HuH-7.5 (cell line): ENCODE data around the gene COX4I1.
"Not testable (repeated sequence)": the region's sequence is repeated elsewhere in the genome, so short reads cannot be mapped to it uniquely, and the experiment has no call there.

Source experiments
- DNase-seq: peaks from one replicate; pipeline ENCODE4 v3.0.0; 2011; ENCODE audit warnings: low spot score

COX4I1 gene

DNA sequence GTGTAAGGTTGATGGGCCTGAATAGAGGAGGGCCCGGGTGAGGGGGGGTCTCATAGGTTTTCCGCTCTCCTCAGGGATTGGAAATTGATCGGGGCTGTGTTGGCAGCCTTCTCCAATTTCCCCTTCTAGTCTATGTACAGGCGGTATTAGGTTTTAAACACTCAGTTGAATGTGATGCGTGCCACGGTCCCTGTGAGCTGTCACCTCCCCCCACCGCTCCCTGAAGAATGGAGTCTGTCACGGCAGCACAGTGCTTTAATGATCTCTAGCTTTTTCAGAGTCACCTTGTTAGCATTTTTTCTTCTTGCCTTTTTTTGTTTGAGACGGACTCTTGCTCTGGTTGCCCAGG lies 800 bp downstream of the COX4I1 start:
- DNase-seq = no peak

DNA sequence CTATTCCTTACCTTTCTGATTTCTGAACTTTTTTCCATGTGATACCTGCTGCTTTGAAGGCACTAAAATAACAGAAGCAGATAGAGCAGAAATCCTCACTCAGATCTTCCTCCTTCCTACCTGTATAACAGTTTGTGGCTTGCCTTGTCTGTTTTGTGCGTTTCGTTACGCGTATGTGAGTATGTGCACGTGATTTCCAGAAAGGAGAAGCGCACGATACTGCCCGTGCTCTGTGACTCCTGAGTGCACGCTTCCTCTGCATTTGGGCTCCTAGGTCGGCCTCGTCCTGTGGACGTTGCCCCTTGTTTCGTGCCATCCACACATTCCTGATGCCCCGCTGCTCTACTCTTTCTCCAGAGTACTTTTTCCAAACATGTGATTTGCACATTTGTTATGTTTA lies 4.1 kb downstream of the COX4I1 start:
- DNase-seq = no peak

DNA sequence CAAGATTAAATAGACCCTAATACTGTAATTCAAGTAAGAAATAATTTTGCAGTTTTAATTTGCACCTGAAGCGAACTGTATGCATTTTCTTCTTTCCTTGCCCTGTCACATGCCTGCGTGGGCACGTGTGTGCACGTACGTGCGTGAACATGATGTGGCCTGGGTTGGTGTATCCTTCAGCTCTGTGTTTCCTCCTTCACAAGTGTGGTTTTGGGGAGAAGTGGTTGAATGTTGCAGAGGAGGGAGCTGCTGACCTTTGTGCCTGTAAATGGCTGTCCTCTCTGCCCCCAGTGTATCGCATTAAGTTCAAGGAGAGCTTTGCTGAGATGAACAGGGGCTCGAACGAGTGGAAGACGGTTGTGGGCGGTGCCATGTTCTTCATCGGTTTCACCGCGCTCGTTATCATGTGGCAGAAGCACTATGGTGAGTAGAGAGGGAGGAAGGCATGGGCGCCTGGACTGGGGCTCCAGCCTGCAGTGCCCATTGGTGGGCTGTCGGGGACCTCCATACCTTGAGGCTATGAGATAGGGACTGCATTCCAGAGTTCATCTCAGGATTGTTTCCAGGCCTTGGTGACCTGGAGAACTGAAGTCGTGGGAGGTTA lies 6.0 kb downstream of the COX4I1 start:
- no peak for DNase-seq

DNA sequence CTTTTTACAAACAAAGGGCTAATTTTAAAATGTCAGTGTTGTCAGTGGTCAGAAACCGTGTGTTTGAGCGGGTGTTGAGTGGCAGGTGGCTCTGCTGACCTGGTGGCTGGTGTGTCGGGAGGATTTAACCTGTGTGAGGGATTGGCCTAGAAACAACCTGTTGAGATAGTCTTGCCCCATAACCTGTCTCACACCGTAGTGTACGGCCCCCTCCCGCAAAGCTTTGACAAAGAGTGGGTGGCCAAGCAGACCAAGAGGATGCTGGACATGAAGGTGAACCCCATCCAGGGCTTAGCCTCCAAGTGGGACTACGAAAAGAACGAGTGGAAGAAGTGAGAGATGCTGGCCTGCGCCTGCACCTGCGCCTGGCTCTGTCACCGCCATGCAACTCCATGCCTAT lies 7.0 kb downstream of the COX4I1 start:
- DNase-seq = no peak

DNA sequence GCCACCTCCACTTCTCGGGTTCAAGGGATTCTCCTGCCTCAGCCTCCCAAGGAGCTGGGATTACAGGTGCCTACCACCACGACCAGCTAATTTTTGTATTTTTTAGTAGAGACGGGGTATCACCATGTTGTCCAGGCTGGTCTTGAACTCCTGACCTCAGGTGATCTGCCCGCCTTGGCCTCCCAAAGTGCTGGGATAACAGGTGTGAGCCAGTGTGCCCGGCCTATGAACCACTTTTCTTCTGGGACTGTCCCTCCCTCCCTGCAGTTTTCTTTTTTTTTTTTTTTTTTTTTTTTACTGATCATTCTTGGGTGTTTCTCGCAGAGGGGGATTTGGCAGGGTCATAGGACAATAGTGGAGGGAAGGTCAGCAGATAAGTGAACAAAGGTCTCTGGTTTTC lies 7.8 kb downstream of the COX4I1 start:
- not testable (repeated sequence) for DNase-seq

DNA sequence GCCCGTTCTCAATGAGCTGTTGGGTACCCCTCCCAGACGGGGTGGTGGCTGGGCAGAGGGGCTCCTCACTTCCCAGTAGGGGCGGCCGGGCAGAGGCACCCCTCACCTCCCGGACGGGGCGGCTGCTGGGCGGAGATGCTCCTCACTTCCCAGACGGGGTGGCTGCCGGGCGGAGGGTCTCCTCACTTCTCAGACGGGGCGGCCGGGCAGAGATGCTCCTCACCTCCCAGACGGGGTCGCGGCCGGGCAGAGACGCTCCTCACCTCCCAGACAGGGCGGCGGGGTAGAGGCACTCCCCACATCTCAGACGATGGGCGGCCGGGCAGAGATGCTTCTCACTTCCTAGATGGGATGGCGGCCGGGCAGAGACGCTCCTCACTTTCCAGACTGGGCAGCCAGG lies 8.6 kb downstream of the COX4I1 start:
- not testable (repeated sequence) for DNase-seq

DNA sequence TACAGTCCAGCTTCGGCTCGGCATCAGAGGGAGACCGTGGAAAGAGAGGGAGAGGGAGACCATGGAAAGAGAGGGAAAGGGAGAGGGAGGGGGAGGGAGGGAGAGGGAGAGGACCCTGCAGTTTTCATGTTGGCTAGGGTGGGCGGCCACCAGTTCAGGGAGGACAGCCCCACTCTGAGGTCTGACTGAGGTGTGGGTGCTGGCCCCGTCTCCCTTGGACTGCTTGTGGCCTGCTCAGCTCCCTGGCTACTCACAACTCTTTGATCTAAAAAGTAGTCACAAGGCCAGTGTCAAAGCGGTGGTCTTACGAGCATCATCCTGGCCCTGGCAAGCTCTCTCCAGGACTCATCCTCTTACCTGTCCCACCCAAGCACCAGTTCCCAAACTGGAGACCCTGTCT lies 9.4 kb downstream of the COX4I1 start:
- no peak for DNase-seq

DNA sequence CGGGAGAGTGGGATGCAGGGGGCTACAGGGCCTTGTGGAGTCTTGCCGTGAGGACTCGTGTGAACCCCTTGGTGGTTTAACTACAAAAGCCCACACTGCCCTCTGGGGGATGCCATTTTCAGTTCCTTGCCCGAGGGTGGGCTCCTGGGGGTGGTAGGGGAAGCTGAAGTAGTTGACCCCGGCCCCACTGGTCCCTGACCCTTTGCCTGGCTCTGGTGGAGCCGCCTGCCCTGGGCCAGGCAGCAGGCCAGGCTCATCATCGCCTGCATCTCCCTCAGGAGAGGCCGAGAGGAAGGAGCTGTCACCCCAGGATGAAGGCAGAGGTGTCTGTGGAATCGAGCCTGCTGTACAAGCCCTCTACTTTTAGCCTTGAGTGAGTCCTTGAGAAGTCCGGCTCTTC lies 10.2 kb downstream of the COX4I1 start:
- no peak for DNase-seq

DNA sequence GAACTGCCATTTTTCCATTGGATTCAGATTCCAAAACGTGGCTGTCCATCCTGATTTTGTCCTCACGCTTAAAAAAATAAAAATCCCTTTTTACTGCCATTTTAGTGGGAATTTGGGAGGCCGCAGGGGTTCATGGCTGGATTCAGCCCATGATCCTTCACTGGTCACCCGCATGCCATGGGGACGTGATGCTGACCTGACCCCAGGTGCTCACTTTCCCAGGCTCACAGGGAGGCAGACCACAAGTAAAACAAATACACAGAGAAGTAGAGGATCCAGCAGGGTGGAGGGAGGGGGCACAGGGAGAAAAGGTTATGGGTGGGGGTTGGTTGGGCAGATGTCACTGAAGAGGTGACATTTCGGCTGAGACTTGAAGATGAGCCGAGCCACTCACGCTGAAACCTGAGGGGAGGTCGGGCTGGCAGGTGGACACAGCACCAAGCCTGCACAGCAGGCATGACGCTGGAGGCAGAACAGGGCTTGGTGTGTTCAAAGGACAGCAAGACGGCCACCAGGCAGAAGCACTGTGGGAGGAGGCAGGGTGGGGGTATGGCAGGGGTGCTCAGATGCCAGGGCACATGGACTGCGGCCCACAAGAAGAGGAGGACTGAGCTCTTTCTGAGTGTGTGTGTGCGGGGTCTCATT lies 10.7 kb downstream of the COX4I1 start:
- no peak for DNase-seq

DNA sequence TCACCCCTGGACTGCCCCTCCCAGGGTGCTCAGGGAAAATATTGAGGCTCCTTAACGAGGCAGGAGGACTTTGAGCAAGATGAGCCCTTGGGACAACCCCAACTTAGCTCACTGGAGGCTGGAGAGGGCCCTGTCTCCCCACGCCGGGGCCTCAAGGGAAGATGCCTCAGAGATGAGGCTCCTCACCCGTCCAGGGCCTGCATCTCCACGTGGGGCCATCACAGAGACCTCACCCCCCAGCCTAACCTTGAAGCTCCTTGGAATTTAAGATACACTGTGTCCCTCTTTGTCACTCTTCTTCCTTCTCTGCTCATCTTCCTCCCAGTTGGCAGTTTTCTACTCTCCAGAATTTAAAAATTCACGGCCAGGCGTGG lies 11.2 kb downstream of the COX4I1 start:
- DNase-seq = no peak

DNA sequence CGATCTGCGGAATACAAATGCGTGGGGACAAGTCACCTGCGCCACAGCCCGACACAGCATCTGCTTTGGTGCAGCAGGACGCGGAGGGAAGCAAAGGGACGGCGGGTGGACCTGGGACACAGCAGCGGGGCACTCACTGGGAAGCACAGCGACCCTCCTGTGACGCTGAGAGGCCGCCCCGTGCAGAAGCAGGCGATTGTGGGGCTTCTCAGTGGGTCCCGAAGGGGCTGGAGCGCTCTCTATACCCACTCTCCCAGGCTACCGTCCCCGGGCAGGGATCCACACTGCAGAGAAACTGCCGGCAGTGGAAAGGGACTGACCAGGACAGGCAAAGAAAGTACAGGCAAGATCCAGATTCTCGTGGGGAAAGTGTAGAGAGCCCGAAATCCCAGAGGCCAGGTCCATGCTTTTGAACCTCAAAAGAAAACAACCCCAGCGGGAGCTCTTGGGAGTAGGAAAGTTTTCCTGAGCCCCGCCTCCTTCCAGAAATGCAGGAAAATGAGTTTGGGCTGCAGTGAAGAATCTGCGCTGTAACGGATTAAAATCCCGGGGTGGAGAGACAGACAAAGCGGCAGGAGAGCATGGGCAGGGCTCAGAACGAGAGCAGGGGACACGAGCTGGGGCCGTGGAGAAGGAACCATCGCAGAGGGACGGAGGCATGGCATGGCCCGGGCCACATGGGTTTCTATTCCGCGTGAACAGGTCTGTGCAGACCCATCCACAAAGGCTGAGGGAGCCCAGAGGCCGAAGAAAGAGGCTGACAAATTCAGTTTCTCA lies 12.7 kb downstream of the COX4I1 start:
- no peak for DNase-seq

DNA sequence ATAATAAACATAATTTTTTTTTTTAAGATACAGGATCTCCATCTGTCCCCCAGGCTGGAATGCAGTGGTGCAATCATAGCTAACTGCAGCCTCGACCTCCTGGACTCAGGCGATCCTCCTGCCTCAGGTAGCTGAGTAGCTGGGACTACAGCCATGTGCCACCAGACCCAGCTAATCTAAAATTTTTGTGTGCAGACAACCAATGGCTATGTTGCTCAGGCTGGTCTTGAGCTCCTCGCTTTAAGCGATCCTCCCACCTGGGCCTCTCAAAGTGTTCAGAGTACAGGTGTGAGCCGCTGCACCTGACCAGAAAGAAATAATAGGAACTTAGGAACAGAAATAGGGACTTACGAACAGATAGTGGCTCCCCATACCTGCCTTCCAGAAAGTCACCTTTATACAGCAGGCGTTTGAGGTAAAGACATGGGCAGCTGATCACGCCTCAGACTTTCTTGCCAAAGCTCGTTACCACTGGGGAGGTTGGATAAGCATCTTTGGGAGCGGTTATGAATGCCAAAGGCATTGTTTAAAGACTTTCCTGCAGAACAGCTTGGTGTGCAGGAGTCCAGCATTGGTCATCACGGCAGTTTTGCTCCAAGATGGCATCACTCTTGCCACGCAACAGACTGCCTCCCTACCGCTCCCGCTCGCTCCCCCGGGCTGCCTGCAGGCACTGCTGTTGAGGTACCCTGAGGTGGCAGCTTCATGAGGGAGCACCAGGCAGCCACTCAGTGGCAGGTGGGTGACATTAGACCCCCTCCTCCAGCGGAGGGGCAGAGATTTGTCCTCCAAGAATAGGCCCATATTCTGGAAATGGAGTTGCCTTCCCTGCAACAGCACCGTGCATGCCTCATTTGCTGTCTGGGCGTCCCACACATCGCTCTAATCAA lies 13.6 kb downstream of the COX4I1 start:
- DNase-seq = no peak

DNA sequence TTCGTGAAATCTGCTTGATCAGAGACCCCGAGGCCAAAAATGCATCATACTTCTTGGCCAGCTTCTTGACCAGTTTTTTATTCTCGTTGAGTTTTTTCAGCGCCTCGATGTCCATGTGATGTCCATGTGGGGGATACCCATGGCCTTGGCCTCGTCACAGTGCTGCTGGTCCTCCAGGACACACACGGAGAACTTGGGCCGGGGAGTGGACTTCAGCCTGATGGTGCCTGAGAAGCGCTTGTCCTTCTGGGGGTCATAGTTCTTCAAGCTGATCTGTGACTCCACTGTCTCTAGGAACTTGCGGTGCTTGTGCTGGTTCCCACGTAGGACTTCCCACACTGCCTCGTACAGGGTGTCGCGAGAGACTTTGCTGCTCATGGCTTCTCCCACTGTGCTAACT lies 16.7 kb downstream of the COX4I1 start:
- DNase-seq = no peak

DNA sequence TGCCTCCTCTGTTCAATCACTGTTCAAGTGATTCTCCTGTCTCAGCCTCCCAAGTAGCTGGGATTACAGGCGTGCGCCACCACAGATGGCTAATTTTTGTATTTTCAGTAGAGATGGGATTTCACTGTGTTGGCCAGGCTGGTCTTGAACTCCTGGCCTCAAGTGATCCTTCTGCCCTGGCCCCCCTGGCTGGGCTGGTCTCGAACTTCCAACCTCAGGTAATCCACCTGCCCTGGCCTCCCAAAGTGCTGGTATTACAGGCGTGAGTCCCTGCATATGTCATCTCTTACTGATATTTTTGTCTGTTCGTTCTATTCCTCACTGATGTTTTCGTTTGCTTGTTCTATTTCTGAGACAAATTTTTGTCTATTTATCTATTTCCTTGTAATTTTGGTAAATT lies 17.7 kb downstream of the COX4I1 start:
- not testable (repeated sequence) for DNase-seq

DNA sequence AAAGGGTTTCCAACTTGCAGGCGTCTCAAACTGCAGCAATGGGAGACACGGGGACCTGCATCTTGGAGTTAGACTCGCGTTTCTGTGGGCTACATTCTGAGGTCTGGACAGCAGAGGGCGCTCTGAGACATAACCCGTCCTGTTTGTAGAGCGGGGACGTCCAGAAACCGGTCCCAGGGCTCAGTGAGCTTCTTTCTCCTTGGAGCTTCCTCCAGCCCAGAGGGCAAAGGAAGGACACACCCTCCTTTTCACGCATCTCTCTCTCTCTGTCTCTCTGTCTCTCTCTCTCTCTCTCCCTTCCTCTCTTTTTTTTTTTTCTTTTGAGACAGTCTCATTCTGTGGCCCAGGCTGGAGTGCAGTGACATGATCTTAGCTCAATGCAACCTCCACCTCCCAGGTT lies 19.8 kb downstream of the COX4I1 start:
- DNase-seq = peak; percentile 90

DNA sequence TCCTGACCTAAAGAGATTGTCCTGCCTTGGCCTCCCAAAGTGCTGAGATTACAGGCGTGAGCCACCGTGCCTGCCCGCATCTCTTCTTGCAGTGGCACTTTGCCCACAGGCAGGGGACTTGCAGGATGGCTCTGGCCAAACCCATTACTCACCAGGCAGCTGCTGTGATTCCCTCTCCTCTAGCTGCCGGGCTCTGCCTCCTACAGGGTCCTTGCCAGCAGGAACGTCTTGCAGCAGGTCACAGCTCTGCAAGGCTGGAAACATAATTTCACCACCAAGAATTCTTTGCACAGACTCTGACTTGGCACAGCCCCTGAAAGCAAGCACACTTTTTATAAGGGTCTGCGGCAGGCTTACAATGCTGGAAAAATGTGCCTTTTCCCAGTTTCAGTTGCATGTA lies 20.3 kb downstream of the COX4I1 start:
- DNase-seq = no peak

DNA sequence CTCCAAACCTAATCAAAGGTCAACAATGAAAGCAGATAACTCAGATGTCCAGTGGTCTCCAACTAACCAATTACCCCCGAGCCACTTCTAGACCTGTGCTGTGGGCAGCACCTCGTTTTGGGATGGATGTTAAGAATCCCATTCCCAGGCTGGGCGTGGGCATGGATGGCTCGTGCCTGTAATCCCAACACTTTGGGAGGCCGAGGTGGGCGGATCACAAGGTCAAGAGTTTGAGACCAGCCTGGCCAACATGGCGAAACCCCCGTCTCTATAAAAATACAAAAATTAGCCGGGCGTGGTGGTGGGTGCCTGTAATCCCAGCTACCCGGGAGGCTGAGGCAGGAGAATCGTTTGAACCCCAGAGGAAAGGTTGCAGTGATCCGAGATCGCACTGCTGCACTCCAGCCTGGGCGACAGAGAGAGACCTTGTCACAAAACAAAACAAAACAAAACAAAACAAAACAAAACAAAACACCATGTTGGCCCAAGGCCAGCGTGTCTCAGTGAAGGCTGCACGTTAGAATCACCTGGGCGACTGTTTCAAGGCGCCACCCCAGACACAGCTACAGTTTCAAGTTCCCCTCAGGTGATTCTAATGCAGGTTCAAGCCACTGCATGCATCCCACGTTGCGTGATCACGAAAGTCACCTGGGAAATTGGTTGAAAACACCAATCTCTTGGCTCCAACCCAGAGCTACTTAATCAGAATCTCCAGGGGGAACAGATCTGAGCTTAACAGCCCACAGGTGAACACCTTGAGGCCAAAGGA lies 21.3 kb downstream of the COX4I1 start:
- DNase-seq = no peak

DNA sequence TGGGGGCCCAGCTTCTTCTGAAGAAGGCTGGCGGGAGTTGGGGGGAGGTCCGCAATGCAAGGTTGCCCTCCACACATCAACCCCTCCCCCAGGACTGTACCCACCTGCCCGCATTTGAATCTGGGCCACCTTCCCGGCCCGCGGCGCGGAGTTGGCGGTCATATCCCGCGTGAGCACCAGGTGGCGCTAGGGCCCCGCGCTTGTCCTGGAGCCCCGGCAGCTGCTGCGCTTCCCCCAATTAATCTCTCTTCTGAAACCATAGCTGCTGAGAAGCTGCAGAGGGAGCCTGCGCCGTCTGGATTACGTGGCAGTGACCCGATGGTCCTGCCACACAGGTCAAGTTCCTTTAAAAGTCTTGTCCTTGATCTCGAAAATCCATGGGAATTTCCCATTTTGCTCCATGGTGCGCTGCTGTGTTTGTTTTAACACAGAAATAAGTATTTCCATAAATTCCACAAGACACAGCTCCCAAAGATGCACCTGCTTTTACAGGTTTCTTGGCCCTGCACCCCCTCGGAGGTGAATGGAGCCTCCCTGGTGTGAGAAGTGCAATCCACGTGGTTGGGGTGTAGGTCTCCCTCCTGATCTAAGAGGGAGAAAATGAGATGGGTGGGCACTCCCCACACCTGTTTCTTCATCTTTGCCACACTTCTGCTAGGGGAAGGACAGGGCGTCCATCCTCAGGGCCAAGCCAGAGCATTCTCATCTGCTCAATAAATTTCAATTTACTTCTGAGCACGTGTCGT lies 22.1 kb downstream of the COX4I1 start:
- DNase-seq = peak; percentile 95

DNA sequence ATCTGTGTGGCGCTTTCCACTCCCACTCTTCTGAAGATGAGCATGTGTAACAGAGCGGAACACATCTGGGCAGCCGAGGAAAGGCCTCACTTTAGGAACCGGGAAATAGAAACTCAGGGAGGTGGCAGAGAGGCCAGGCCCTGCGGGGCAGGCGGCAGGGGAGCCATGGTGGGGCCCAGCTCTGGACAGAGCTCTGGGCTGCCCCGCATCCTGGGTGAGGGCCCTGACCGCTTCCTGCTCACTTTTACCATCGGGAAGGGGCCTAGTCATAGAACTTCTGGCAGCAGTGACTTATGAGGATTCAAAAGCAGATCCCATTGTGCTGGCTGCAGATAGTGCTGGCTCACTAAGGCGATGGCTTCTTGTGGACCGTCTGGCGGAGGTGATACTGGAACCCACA lies 22.6 kb downstream of the COX4I1 start:
- DNase-seq = no peak

DNA sequence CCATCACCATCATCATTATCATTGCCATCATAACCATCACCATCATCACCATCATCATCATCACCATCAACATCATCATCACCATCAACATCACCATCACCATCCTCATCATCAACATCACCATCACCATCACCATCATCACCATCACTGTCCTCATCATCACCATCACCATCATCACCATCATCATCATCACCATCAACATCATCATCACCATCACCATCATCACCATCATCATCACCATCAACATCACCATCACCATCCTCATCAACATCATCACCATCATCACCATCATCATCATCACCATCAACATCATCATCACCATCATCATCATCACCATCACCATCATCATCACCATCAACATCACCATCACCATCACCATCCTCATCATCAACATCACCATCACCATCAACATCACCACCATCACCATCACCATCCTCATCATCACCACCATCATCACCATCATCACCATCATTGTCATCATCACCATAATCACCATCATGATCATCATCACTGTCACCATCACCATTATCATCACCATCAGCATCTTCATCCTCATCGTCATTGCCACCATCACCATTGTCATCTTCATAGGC lies 23.9 kb downstream of the COX4I1 start:
- DNase-seq = no peak
